ENCODE results near the gene MED13. TPM values are rescaled to one million over a fixed set of nuclear protein-coding genes. Genes with fewer than 3 reads are reported as not detected.

Gene MED13
- total RNA-seq, 1 donor, result 88.1 TPM

DNA sequence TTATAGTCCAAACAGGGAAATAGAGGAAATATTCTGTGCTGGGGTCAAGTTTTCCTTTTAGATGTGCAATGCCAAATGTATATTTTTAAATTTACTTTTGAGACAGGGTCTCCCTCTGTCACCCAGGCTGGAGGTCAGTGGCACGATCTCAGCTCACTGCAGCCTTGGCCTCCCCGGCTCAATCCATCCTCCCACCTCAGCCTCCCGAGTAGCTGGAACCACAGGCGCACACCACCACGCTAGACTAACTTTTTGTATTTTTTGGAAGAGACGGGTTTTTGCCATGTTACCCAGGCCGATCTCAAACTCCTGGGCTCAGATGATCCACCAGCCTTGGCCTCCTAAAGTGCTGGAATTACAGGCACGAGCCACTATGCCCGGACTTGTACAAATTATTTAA lies 25.8 kb upstream of the MED13 start:
- no peak overlapping the region for H3K4me3 ChIP-seq (ENCODE audit: low read depth, low read length)
- no peak for DNase-seq (ENCODE audit: low read depth)
- TF ChIP-seq CTCF (IDR thresholded peaks at IDR 0.05; ENCODE audit: insufficient read depth, low read depth, low read length), result no peak

DNA sequence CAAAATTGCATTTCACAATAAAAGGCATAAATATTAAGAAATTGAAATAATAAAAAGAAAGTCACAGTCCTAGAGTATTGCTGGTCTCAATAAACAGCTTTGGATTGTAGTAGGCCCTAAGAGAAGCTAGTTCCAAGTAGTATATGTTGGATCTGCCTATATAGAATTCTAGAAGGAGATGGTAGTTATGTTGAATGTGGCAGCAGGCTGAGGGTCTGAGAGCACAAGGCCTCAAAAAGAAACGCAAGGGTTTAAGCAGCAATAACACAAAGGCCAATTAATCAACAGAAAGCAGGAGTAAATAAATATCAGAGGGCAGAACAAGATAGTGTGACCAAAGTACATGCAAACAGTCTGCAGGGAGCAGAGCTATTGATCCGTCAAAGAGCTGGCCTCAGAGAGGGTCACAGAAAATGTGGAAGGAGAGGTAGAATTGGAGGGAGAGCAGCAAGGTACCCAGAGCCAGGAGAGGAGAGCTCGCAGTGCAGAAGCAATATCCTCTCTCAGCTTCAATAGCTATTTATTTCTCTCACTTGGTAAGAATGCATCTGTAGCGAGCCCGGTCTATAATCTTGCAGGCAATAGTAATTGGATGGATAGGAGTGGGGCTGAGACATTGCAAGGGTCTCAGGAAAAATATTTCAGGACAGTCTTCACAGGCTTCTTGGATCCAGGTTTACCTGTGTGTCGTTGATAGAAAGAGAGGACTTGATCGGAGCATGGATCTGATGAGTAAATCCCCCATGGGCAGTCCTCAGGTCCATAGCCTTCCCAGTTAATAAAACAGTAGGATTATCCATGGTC lies 25.1 kb upstream of the MED13 start:
- TF ChIP-seq CTCF (IDR thresholded peaks at IDR 0.05; ENCODE audit: insufficient read depth, low read depth, low read length), result no peak
- H3K4me3 ChIP-seq (ENCODE audit: low read depth, low read length), result no peak overlapping the region
- no peak for DNase-seq (ENCODE audit: low read depth)

- DNase-seq (ENCODE audit: low read depth), result no peak
- H3K4me3 ChIP-seq (ENCODE audit: low read depth, low read length), result no peak overlapping the region
- no peak for TF ChIP-seq CTCF (IDR thresholded peaks at IDR 0.05; ENCODE audit: insufficient read depth, low read depth, low read length)
Observed at GRCh38 chr17:62089334-62089733, 24.3 kb upstream of the MED13 start.

DNA sequence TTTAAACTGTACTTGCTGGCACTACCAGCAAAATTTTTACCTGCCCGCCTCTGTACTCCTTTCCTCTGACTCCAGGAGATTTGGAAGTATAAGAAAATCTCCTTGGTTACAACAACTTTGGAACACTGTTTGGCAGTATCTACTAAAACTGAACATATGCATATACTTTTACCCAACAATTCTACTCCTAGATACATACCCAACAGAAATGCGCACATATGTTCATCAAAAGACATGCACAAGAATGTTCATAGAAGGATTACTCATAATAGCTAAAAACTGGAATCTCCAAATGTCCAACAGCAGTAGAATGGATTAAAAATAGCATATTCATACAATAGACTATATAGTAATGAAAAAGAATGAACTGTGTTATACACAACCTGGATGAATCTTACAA lies 21.7 kb upstream of the MED13 start:
- no peak for TF ChIP-seq CTCF (IDR thresholded peaks at IDR 0.05; ENCODE audit: insufficient read depth, low read depth, low read length)
- no peak for DNase-seq (ENCODE audit: low read depth)
- no peak overlapping the region for H3K4me3 ChIP-seq (ENCODE audit: low read depth, low read length)

GRCh38 chr17:62085511-62086408 lies 20.7 kb upstream of the MED13 start:
- H3K4me3 ChIP-seq (ENCODE audit: low read depth, low read length), result no peak overlapping the region
- no peak for TF ChIP-seq CTCF (IDR thresholded peaks at IDR 0.05; ENCODE audit: insufficient read depth, low read depth, low read length)
- DNase-seq (ENCODE audit: low read depth), result peak; percentile 55

- no peak overlapping the region for H3K4me3 ChIP-seq (ENCODE audit: low read depth, low read length)
- DNase-seq (ENCODE audit: low read depth), result no peak
- TF ChIP-seq CTCF (IDR thresholded peaks at IDR 0.05; ENCODE audit: insufficient read depth, low read depth, low read length), result no peak
Observed at GRCh38 chr17:62084585-62084984, 19.5 kb upstream of the MED13 start.
